Nephron (organoid): ENCODE results near the gene CTIF.
"Not testable (repeated sequence)": the region's sequence is repeated elsewhere in the genome, so short reads cannot be mapped to it uniquely, and the experiment has no call there.

Experiments
- H3K27ac Mint-ChIP-seq, 3 experiments: 2 replicates each; pipeline ENCODE4 v1.8.0; 2020; ENCODE audit warnings: mixed read lengths in 3 of 3, mild to moderate bottlenecking in 2 of 3, moderate library complexity in 1 of 3
- H3K27me3 Mint-ChIP-seq: 2 replicates; pipeline ENCODE4 v1.8.0; 2021; ENCODE audit warnings: low read depth, mild to moderate bottlenecking, moderate library complexity, mixed read lengths
- H3K36me3 Mint-ChIP-seq: 2 replicates; pipeline ENCODE4 v1.8.0; 2020; ENCODE audit warnings: low read depth, mixed read lengths
- H3K4me1 Mint-ChIP-seq: 2 replicates; pipeline ENCODE4 v1.8.0; 2020; ENCODE audit warnings: mixed read lengths
- H3K4me3 Mint-ChIP-seq, 3 experiments: 2 replicates each; pipeline ENCODE4 v1.8.0; 2020; ENCODE audit warnings: mild to moderate bottlenecking in 3 of 3, mixed read lengths in 3 of 3, moderate library complexity in 2 of 3
- H3K9me3 Mint-ChIP-seq: 2 replicates; pipeline ENCODE4 v1.8.0; 2020; ENCODE audit warnings: mixed read lengths
- TF ChIP-seq, protein P1 (sequence below), 3 experiments: fragments of 200-600 bp; sonication (generic); IDR thresholded peaks; one replicate each; pipeline ENCODE4 v1.5.0; 2021; ENCODE audit warnings: antibody characterized with exemption in 3 of 3; ENCODE audit not compliant: unreplicated experiment in 3 of 3

Gene CTIF

DNA sequence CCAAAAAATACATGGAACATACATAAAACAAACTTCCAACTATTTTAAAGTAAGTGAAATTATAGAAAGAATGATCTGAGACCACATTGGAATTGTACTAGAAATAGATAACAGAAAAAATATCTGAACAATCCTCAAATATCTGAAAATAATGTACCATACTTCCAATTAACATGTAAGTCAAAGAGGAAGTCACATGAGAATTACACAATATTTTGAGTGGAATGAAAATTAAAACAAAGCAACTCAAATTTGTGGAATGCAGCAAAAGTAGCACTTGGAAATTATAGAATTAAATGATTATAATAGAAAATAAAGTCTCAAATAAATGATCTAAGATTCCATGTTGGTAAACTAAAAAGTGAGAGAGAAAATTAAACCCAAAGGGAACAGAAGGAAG, 38.3 kb upstream of the CTIF start:
- H3K27ac Mint-ChIP-seq, result no peak overlapping the region
- no peaks in the 10 kb centered on the region for H3K4me1 Mint-ChIP-seq
- no peaks in the 10 kb centered on the region for H3K36me3 Mint-ChIP-seq
- peaks cover under 1% of the 10 kb centered on the region for H3K27me3 Mint-ChIP-seq
- TF ChIP-seq, protein P1, sequence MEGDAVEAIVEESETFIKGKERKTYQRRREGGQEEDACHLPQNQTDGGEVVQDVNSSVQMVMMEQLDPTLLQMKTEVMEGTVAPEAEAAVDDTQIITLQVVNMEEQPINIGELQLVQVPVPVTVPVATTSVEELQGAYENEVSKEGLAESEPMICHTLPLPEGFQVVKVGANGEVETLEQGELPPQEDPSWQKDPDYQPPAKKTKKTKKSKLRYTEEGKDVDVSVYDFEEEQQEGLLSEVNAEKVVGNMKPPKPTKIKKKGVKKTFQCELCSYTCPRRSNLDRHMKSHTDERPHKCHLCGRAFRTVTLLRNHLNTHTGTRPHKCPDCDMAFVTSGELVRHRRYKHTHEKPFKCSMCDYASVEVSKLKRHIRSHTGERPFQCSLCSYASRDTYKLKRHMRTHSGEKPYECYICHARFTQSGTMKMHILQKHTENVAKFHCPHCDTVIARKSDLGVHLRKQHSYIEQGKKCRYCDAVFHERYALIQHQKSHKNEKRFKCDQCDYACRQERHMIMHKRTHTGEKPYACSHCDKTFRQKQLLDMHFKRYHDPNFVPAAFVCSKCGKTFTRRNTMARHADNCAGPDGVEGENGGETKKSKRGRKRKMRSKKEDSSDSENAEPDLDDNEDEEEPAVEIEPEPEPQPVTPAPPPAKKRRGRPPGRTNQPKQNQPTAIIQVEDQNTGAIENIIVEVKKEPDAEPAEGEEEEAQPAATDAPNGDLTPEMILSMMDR (IDR thresholded peaks at IDR 0.05; ENCODE audit: unreplicated experiment in 3 of 3), result no peak
- H3K9me3 Mint-ChIP-seq, result peaks cover 20% of the 10 kb centered on the region
- no peak overlapping the region for H3K4me3 Mint-ChIP-seq

DNA sequence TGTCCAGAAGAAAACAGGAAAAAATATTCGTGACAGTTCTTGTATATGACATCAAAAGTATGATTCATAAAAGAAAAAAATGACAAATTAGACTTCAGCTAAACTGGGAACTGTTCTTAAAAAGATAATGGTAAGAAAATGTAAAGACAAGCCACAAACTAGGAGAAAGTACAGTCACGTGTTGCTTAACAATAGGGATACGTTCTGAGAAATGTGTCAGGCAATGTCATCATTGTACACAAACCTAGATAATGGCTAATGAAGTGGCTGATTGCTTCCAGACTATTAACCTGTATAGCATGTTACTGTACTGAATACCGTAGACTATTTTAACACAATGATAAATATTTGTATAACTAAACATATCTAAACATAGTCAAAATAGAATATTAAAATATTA, 35.9 kb upstream of the CTIF start:
- no peaks in the 10 kb centered on the region for H3K36me3 Mint-ChIP-seq
- no peak overlapping the region for H3K27ac Mint-ChIP-seq
- peaks cover 8% of the 10 kb centered on the region for H3K27me3 Mint-ChIP-seq
- H3K4me3 Mint-ChIP-seq, result no peak overlapping the region
- TF ChIP-seq, protein P1 (IDR thresholded peaks at IDR 0.05; ENCODE audit: unreplicated experiment in 3 of 3), result no peak
- no peaks in the 10 kb centered on the region for H3K4me1 Mint-ChIP-seq
- H3K9me3 Mint-ChIP-seq, result peaks cover 27% of the 10 kb centered on the region

DNA sequence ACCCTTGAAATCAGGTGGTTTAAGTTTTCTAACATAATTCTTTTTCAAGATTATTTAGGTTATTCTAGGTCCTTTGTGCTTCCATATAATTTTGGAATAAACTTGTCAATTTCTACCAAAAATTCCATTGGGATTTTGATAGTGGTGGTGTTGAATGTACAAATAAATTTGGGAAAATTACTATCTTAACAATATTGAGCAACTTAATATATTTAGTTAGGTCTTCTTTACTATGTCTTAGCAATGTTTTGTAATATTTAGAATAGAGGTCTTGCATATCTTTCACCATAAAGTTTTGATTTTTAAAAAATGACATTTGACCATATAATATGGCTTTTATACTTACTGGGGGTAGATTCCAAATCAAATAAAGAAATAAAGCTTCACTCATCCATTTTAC, 34.0 kb upstream of the CTIF start:
- Mint-ChIP-seq H3K9me3 (peaks cover 29% of the 10 kb centered on the region), H3K4me1 (no peaks in the 10 kb centered on the region), H3K27ac (no peak overlapping the region), H3K27me3 (peaks cover 8% of the 10 kb centered on the region), H3K36me3 (no peaks in the 10 kb centered on the region), H3K4me3 (no peak overlapping the region)
- TF ChIP-seq, protein P1 (IDR thresholded peaks at IDR 0.05; ENCODE audit: unreplicated experiment in 3 of 3), result no peak

DNA sequence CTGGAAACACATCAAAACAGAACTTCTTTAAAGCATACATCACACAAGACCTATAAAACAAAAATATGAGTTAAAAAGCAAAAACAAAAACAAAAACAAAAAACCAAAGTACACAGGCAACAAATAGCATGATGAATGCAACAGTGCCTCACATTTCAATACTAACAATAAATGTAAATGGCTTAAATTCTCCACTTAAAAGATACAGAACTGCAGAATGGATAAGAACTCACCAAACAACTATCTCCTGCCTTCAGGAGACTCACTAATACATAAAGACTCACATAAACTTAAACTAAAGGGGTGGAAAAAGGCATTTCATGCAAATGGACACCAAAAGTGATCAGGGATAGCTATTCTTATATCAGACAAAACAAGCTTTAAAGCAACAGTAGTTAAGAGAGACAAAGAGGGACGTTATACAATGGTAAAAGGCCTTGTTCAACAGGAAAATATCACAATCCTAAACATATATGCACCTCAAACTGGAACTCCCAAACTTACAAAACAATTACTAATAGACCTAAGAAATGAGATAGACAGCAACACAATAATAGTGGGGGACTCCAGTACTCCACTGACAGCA, 31.8 kb upstream of the CTIF start:
- not testable (repeated sequence) for H3K27me3 Mint-ChIP-seq, H3K4me3 Mint-ChIP-seq, H3K36me3 Mint-ChIP-seq, H3K27ac Mint-ChIP-seq, H3K4me1 Mint-ChIP-seq
- peaks cover 29% of the 10 kb centered on the region for H3K9me3 Mint-ChIP-seq

DNA sequence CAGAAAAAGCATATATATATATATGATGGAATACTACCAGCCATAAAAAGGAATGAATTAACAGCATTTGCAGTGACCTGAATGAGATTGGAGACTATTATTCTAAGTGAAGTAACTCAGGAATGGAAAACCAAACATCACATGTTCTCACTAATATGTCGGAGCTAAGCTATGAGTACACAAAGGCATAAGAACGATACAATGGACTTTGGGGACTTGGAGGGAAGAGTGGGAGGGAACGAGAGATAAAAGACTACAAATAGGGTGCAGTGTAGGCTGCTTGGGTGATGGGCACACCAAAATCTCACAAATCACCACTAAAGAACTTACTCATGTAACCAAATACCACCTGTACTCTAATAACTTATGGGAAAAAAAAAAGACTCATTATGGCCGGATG, 26.3 kb upstream of the CTIF start:
- H3K4me1 Mint-ChIP-seq, H3K36me3 Mint-ChIP-seq, H3K27me3 Mint-ChIP-seq, H3K27ac Mint-ChIP-seq, H3K4me3 Mint-ChIP-seq, H3K9me3 Mint-ChIP-seq: not testable (repeated sequence)

DNA sequence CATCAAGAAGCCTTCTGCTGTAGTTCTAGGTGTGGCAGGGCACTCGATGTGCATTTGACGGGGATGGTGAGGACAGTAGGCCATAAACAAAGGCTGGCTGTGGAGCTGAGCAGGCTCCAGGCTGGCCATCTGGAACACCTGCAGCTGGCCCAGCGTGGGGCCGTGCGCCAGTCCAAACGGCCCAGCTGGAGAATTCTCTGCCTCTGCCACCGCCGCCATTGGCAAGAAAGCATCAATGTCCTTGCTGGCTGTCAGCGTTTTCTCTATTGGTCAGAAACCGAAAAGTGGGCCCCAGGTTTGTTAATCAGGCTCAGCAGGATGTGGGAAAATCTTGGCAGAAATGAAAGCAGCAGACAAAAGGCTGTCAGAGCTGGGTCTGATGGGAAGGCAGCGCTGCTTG, 24.0 kb upstream of the CTIF start:
- H3K4me1 Mint-ChIP-seq, result no peaks in the 10 kb centered on the region
- TF ChIP-seq, protein P1 (IDR thresholded peaks at IDR 0.05; ENCODE audit: unreplicated experiment in 3 of 3), result no peak
- no peaks in the 10 kb centered on the region for H3K27me3 Mint-ChIP-seq

DNA sequence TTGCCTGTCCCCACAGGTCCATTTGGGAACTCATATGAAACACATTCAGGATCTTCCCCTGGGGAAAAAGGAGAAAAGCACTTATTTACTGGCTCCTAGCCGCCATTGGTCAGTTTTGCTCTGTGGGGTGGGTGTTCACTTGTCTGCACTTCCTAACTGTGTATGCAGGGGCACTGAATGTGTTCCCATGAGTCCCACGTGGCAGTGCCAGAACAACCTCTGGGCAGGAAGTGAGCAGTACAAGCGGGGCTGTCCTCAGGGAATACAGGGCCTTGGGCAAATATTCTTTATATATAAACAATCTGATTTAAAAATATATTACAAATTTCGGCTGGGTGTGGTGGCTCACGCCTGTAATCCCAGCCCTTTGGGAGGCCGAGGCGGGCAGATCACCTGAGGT, 21.8 kb upstream of the CTIF start:
- no peaks in the 10 kb centered on the region for H3K36me3 Mint-ChIP-seq

More for the DNA sequence above, 24.0 kb upstream of the CTIF start:
- Mint-ChIP-seq H3K36me3 (no peaks in the 10 kb centered on the region), H3K9me3 (no peaks in the 10 kb centered on the region), H3K4me3 (no peak overlapping the region), H3K27ac (no peak overlapping the region)

More for the DNA sequence above, 21.8 kb upstream of the CTIF start:
- H3K27ac Mint-ChIP-seq, result no peak overlapping the region
- peaks cover 3% of the 10 kb centered on the region for H3K27me3 Mint-ChIP-seq
- no peaks in the 10 kb centered on the region for H3K4me1 Mint-ChIP-seq
- no peak overlapping the region for H3K4me3 Mint-ChIP-seq
- no peaks in the 10 kb centered on the region for H3K9me3 Mint-ChIP-seq
- TF ChIP-seq, protein P1 (IDR thresholded peaks at IDR 0.05; ENCODE audit: unreplicated experiment in 3 of 3), result no peak
